HEK293 (cell line): Measurements from ENCODE around the gene NOL4L.

Source experiments
- CTCF ChIA-PET: fragments of 350-600 bp; formaldehyde crosslinking; extraction: SDS; loops from one replicate; lab custom pipeline; 2021; ENCODE audit warnings: antibody characterized with exemption; lab: Yijun Ruan, JAX
- POLR2A ChIA-PET: fragments of 300-600 bp; formaldehyde crosslinking; extraction: SDS; loops from one replicate; lab custom pipeline; 2020; ENCODE audit warnings: antibody characterized with exemption, inconsistent platforms; lab: Yijun Ruan, JAX
- H3K27ac ChIP-seq: fragments of 200-500 bp; sonication (Bioruptor generic); 2 replicates; pipeline ENCODE4 v1.5.1; 2014; ENCODE audit warnings: low read depth, low read length, control low read depth, inconsistent platforms; ENCODE audit errors: extremely low read depth
- H3K36me3 ChIP-seq, 2 experiments: fragments of 200-500 bp in 1 of 2; sonication (Bioruptor generic) in 1 of 2; 1 replicate in 1 of 2; 2 replicates in 1 of 2; pipeline ENCODE4 v1.5.1; 2014 to 2017; ENCODE audit warnings: inconsistent platforms in 2 of 2, low read length in 2 of 2; ENCODE audit not compliant: control insufficient read depth in 2 of 2, insufficient read depth in 1 of 2
- H3K4me1 ChIP-seq: fragments of 200-500 bp; sonication (Bioruptor generic); 2 replicates; pipeline ENCODE4 v1.5.1; 2014; ENCODE audit warnings: mild to moderate bottlenecking, low read length, inconsistent platforms; ENCODE audit not compliant: control insufficient read depth, insufficient read depth
- H3K4me3 ChIP-seq: 2 replicates; pipeline ENCODE4 v1.5.1; 2011; ENCODE audit warnings: low read depth, mild to moderate bottlenecking, control low read depth, low read length, moderate library complexity
- H3K9me3 ChIP-seq: fragments of 200-500 bp; sonication (Bioruptor generic); 2 replicates; pipeline ENCODE4 v1.5.1; 2014; ENCODE audit warnings: low read depth, low read length, inconsistent platforms; ENCODE audit not compliant: control insufficient read depth, insufficient read depth
- GLIS1 ChIP-seq: fragments of 450-650 bp; formaldehyde crosslinking; IDR thresholded peaks from 2 replicates; pipeline ENCODE4 v1.5.1; 2016; ENCODE audit warnings: missing biosample characterization, missing genetic modification characterization
- HOXD13 ChIP-seq: sonication (generic); formaldehyde crosslinking; IDR thresholded peaks from 2 replicates; pipeline ENCODE4 v1.8.0; 2022; ENCODE audit warnings: missing genetic modification reagents, borderline replicate concordance
- MZF1 ChIP-seq: fragments of 450-650 bp; formaldehyde crosslinking; IDR thresholded peaks from 2 replicates; pipeline ENCODE4 v1.5.1; 2017; ENCODE audit warnings: missing biosample characterization, missing genetic modification characterization, borderline replicate concordance
- OVOL3 ChIP-seq: fragments of 450-650 bp; formaldehyde crosslinking; IDR thresholded peaks from 2 replicates; pipeline ENCODE4 v1.5.1; 2016; ENCODE audit warnings: missing biosample characterization, missing genetic modification characterization
- WT1 ChIP-seq: fragments of 450-650 bp; formaldehyde crosslinking; IDR thresholded peaks from 2 replicates; pipeline ENCODE4 v1.5.1; 2016; ENCODE audit warnings: missing biosample characterization, missing genetic modification characterization
- ZEB2 ChIP-seq: fragments of 450-650 bp; formaldehyde crosslinking; IDR thresholded peaks from 2 replicates; pipeline ENCODE4 v1.5.1; 2016; ENCODE audit warnings: missing biosample characterization, missing genetic modification characterization
- ZIC2 ChIP-seq: fragments of 450-650 bp; formaldehyde crosslinking; IDR thresholded peaks from 2 replicates; pipeline ENCODE4 v1.5.1; 2016; ENCODE audit warnings: missing biosample characterization, missing genetic modification characterization
- ZNF112 ChIP-seq: fragments of 450-650 bp; formaldehyde crosslinking; IDR thresholded peaks from 2 replicates; pipeline ENCODE4 v1.5.0; 2017; ENCODE audit warnings: missing biosample characterization, missing genetic modification characterization
- ZNF174 ChIP-seq: fragments of 450-650 bp; formaldehyde crosslinking; IDR thresholded peaks from 2 replicates; pipeline ENCODE4 v1.5.0; 2017; ENCODE audit warnings: missing biosample characterization, mild to moderate bottlenecking, missing genetic modification characterization
- ZNF211 ChIP-seq: fragments of 450-650 bp; formaldehyde crosslinking; IDR thresholded peaks from 2 replicates; pipeline ENCODE4 v1.5.1; 2016; ENCODE audit warnings: low read depth, missing biosample characterization, missing genetic modification characterization
- ZNF24 ChIP-seq: fragments of 450-650 bp; formaldehyde crosslinking; IDR thresholded peaks from 2 replicates; pipeline ENCODE4 v1.5.1; 2016; ENCODE audit warnings: missing biosample characterization, missing genetic modification characterization
- ZNF292 ChIP-seq: fragments of 450-650 bp; formaldehyde crosslinking; IDR thresholded peaks from 2 replicates; pipeline ENCODE4 v1.5.1; 2016; ENCODE audit warnings: low read depth, missing biosample characterization, missing genetic modification characterization, borderline replicate concordance
- ZNF510 ChIP-seq: fragments of 450-650 bp; formaldehyde crosslinking; IDR thresholded peaks from 2 replicates; pipeline ENCODE4 v1.5.1; 2018; ENCODE audit warnings: mild to moderate bottlenecking, missing genetic modification characterization, missing biosample characterization; ENCODE audit not compliant: insufficient replicate concordance
- ZNF548 ChIP-seq: fragments of 450-650 bp; formaldehyde crosslinking; IDR thresholded peaks from 2 replicates; pipeline ENCODE4 v1.5.1; 2016; ENCODE audit warnings: missing biosample characterization, missing genetic modification characterization
- ZNF555 ChIP-seq: fragments of 450-650 bp; formaldehyde crosslinking; conservative IDR thresholded peaks from 2 replicates; pipeline ENCODE4 v1.5.1; 2017; ENCODE audit warnings: missing biosample characterization, mild to moderate bottlenecking, missing genetic modification characterization, inconsistent platforms
- ZNF560 ChIP-seq: fragments of 450-650 bp; formaldehyde crosslinking; IDR thresholded peaks from 2 replicates; pipeline ENCODE4 v1.5.1; 2017; ENCODE audit warnings: missing biosample characterization, missing genetic modification characterization, borderline replicate concordance
- ZNF76 ChIP-seq: fragments of 450-650 bp; formaldehyde crosslinking; IDR thresholded peaks from 2 replicates; pipeline ENCODE4; 2016; ENCODE audit warnings: low read depth, missing biosample characterization, missing genetic modification characterization, borderline replicate concordance
- ZNF768 ChIP-seq: fragments of 450-650 bp; formaldehyde crosslinking; IDR thresholded peaks from 2 replicates; pipeline ENCODE4 v1.5.1; 2018; ENCODE audit warnings: missing biosample characterization, mild to moderate bottlenecking, missing genetic modification characterization
- ZSCAN23 ChIP-seq: fragments of 450-650 bp; formaldehyde crosslinking; IDR thresholded peaks from 2 replicates; pipeline ENCODE4 v1.5.1; 2016; ENCODE audit warnings: missing biosample characterization, missing genetic modification characterization
- TF ChIP-seq, protein P1 (sequence below): sonication (generic); formaldehyde crosslinking; IDR thresholded peaks from 2 replicates; pipeline ENCODE4 v1.8.1; 2022; ENCODE audit warnings: mild to moderate bottlenecking, moderate library complexity, missing genetic modification reagents
- TF ChIP-seq, protein P2 (sequence below): fragments of 450-650 bp; formaldehyde crosslinking; IDR thresholded peaks from 2 replicates; pipeline ENCODE4 v1.5.1; 2016; ENCODE audit warnings: missing biosample characterization, missing genetic modification characterization
- TF ChIP-seq, protein P3 (sequence below): IDR thresholded peaks from 2 replicates; pipeline ENCODE4 v1.6.1; 2011; ENCODE audit warnings: mild to moderate bottlenecking, low read depth, low read length, borderline replicate concordance
- TF ChIP-seq, protein P4 (sequence below): fragments of 450-650 bp; formaldehyde crosslinking; IDR thresholded peaks from 2 replicates; pipeline ENCODE4 v1.5.1; 2016; ENCODE audit warnings: missing biosample characterization, missing genetic modification characterization
- TF ChIP-seq, protein P5 (sequence below): fragments of 450-650 bp; formaldehyde crosslinking; IDR thresholded peaks from 2 replicates; pipeline ENCODE4 v1.5.1; 2017; ENCODE audit warnings: missing biosample characterization, missing genetic modification characterization

Gene NOL4L

DNA sequence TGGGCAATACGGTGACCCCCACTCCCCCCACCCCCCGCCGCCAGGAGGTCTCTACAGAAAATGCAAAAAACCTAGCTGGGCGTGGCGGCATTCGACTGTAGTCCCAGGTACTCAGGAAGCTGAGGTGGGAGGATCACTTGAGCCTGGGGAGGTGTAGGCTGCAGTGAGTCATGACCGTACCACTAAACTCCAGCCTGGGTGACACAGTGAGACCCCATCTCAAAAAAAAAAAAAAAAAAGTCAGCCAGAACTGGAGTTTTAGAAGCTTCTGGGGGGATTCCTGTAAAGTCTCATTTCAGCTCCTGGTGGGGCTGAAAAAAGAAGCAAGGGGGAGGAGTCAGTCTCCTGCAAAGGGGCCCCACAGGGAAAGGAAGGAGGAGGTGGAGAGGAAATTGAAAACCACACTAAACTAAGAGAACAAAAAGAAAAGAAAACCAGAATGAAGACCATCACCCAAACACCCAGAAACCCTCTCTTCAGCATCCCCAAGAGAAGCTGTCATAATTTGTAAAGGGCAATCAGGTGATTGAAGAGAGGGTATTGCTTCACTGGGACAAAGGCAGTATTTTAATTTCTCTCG, 50.4 kb downstream of the NOL4L start (continued):
- TF ChIP-seq HOXD13 (CRISPR knock-in tag): no peak
- no peak for TF ChIP-seq ZNF548 (tag by site-specific recombination)
- TF ChIP-seq, protein P1, sequence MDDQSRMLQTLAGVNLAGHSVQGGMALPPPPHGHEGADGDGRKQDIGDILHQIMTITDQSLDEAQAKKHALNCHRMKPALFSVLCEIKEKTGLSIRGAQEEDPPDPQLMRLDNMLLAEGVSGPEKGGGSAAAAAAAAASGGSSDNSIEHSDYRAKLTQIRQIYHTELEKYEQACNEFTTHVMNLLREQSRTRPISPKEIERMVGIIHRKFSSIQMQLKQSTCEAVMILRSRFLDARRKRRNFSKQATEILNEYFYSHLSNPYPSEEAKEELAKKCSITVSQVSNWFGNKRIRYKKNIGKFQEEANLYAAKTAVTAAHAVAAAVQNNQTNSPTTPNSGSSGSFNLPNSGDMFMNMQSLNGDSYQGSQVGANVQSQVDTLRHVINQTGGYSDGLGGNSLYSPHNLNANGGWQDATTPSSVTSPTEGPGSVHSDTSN: no peak
- peak; percentile 98 for TF ChIP-seq GLIS1 (tag by site-specific recombination)
- TF ChIP-seq, protein P2, sequence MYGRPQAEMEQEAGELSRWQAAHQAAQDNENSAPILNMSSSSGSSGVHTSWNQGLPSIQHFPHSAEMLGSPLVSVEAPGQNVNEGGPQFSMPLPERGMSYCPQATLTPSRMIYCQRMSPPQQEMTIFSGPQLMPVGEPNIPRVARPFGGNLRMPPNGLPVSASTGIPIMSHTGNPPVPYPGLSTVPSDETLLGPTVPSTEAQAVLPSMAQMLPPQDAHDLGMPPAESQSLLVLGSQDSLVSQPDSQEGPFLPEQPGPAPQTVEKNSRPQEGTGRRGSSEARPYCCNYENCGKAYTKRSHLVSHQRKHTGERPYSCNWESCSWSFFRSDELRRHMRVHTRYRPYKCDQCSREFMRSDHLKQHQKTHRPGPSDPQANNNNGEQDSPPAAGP (tag by site-specific recombination): no peak
- no peak for TF ChIP-seq MZF1 (tag by site-specific recombination)

DNA sequence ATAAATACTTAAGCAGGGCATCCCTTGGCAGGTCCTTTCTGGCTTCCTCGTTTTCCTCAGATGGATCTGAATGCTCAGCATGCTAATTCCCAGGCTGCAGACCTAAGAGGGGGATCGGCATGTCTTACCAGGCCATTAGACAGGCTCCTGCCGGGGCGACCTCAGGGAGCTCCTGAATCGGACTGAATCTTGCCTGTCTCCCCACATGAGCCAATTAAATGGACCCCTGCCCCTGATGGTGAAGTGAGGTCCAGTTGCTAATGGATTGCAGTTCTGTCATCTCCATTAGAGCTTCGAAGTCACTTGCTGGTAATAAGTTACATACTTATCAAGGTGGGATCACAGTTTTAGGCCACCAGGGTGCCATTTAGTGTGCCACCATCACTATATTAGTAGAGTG, 51.4 kb downstream of the NOL4L start:
- Histone ChIP-seq H3K27ac (no peak overlapping the region), H3K4me1 (0 out of 2 replicates have a peak, but pooled peaks cover 4% of the 10 kb centered on the region), H3K4me3 (no peak overlapping the region), H3K36me3 (no peaks in the 10 kb centered on the region), H3K9me3 (no peaks in the 10 kb centered on the region)
- TF ChIP-seq ZNF555 (tag by site-specific recombination) (no peak), ZNF560 (tag by site-specific recombination) (no peak), ZNF24 (no peak), ZNF76 (tag by site-specific recombination) (no peak), ZEB2 (no peak), ZNF510 (no peak), ZNF292 (no peak), ZSCAN23 (tag by site-specific recombination) (no peak), ZNF174 (tag by site-specific recombination) (no peak), ZNF211 (no peak), ZIC2 (tag by site-specific recombination) (no peak), OVOL3 (no peak), ZNF768 (tag by site-specific recombination) (no peak), ZNF112 (no peak), WT1 (tag by site-specific recombination) (no peak), ZNF548 (tag by site-specific recombination) (no peak)
- TF ChIP-seq, protein P3, sequence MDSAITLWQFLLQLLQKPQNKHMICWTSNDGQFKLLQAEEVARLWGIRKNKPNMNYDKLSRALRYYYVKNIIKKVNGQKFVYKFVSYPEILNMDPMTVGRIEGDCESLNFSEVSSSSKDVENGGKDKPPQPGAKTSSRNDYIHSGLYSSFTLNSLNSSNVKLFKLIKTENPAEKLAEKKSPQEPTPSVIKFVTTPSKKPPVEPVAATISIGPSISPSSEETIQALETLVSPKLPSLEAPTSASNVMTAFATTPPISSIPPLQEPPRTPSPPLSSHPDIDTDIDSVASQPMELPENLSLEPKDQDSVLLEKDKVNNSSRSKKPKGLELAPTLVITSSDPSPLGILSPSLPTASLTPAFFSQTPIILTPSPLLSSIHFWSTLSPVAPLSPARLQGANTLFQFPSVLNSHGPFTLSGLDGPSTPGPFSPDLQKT: no peak
- TF ChIP-seq, protein P4, sequence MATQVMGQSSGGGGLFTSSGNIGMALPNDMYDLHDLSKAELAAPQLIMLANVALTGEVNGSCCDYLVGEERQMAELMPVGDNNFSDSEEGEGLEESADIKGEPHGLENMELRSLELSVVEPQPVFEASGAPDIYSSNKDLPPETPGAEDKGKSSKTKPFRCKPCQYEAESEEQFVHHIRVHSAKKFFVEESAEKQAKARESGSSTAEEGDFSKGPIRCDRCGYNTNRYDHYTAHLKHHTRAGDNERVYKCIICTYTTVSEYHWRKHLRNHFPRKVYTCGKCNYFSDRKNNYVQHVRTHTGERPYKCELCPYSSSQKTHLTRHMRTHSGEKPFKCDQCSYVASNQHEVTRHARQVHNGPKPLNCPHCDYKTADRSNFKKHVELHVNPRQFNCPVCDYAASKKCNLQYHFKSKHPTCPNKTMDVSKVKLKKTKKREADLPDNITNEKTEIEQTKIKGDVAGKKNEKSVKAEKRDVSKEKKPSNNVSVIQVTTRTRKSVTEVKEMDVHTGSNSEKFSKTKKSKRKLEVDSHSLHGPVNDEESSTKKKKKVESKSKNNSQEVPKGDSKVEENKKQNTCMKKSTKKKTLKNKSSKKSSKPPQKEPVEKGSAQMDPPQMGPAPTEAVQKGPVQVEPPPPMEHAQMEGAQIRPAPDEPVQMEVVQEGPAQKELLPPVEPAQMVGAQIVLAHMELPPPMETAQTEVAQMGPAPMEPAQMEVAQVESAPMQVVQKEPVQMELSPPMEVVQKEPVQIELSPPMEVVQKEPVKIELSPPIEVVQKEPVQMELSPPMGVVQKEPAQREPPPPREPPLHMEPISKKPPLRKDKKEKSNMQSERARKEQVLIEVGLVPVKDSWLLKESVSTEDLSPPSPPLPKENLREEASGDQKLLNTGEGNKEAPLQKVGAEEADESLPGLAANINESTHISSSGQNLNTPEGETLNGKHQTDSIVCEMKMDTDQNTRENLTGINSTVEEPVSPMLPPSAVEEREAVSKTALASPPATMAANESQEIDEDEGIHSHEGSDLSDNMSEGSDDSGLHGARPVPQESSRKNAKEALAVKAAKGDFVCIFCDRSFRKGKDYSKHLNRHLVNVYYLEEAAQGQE (tag by site-specific recombination): no peak
- TF ChIP-seq, protein P5, sequence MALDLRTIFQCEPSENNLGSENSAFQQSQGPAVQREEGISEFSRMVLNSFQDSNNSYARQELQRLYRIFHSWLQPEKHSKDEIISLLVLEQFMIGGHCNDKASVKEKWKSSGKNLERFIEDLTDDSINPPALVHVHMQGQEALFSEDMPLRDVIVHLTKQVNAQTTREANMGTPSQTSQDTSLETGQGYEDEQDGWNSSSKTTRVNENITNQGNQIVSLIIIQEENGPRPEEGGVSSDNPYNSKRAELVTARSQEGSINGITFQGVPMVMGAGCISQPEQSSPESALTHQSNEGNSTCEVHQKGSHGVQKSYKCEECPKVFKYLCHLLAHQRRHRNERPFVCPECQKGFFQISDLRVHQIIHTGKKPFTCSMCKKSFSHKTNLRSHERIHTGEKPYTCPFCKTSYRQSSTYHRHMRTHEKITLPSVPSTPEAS: no peak
- CTCF ChIA-PET: interaction anchor here (0.7 to 1.3 kb wide), 2 partner anchors 44 to 245 kb away, joined by 3 to 4 read pairs; no protein-coding TSS in a partner anchor
- POLR2A ChIA-PET: no interaction called here
